ENCODE data around the gene SH2D3A.

Gene SH2D3A

GRCh38 chr19:6736917-6737283 lies 30.3 kb downstream of the SH2D3A start:
- DNase-seq, result no peak

DNA sequence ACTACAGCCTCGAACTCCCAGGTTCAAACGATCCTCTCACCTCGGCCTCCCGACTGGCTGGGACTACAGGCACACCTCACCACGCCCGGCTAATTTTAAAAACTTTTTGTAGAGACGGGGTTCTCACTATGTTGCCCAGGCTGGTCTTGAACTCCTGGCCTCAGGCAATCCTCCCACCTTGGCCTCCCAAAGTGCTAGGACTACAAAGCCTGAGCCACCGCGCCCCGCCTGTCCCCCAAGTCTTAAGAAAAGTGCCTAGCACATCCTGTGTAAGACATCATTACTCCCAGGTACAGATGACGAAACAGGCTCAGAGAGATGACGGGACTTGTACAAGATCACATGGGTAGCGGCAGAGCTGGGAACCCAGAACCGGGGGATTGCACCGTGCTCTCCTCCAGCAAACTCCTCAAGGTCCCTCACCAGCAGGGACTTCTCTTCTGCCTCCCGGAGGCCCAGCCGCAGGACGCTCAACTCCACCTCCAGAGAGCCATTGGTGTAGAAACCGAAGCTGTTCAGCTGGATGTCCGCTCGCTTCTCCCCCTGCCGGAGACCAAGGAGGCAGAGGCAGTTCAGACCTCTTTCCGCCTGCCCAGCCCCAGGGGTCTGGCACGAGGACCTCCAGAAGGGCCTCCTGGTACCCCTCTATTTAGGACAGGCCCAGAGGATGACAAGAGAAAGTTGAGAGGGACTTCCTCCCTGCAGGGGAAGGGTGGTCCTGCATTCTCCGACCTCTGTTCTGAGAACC lies 30.9 kb downstream of the SH2D3A start:
- DNase-seq, result peak; percentile 79

DNA sequence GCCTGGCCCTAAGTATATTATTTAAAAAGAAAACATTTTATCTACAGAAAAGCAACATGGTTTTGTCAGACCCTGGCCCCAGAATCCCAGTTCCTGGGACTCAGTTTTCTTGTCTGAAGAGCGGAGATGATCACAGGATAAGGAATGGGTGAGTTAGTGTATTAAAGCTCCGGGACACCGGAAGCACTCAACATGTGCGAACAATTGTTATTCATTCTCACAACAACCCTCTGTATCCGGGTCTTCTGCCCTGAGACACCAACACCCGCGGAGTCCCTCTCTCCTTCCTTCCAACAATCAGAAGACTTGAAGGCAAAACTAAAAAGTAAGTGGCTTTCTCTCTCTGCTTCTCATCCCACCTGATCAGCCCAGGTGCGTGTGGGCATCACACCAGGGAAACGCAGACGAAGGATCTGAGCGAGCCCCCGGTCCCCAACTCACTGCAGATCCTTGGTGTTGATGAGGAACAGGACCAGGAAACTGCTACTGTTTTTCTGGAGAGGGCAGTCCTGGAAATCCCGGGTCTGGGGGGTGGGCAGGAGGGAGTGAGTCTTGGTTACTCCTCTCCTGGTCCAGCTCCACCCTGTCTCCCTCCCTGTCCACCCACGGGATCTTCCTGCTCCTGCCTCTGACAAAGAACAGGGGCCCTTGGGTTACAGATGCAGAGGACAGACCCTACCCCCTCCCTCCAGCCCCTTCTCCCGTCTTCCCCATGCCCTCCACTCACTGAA lies 31.9 kb downstream of the SH2D3A start:
- DNase-seq, result no peak

DNA sequence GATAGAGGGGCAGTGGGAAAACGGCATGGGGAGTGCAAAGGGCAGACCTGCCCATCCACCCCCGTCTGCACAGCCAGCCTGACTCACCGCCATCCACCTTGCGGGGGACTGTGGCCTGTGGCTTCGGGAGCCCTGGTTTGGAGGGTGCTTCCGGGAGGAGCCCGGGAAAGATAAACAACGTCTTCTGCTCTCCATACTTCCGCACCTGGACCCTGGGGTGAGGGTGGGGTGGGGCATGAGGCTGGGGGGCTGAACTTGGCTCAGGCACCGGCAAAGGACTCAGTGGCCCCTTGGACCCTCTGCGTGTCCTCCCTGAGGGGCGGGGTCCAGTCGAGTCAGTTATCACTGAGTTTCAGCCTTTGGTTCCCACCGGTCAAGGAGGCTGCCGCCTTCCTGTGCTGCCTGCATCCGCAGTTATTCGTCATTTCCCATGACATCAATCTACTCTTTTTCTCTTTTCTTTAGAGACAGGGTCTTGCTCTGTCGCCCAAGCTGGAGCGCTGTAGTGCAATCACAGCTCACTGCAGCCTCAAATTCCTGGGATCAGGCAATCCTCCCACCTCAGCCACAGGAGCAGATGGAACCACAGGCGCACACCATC lies 33.0 kb downstream of the SH2D3A start:
- DNase-seq, result no peak

GRCh38 chr19:6733338-6734095 lies 33.7 kb downstream of the SH2D3A start:
- peak; percentile 53 for DNase-seq

DNA sequence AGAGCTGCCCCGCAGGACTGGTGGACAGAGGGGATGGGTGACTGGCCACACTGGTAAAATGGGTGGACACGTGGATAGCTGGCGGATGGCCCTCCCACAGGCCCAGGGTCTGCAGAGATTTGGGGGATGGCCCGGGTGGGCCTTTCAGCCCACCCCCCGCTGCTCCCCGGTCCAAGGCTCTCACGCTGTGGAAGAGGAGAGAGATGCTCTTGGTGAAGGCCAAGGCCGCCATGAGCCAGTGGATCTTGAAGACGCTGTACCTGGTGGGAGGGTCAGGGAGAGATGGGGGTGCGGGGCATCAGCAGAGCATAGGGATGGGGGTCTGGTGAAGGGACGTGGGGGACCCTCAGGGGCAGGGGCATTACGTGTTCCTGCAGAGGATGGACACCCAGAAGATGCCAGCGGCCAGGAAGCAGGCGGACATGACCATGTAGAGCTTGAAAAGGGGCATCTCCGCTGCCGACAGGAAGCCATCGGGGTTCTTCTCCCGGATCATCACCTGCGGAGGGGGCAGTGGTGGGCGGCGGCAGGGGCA lies 34.4 kb downstream of the SH2D3A start:
- DNase-seq, result no peak

GRCh38 chr19:6731822-6732221 lies 35.4 kb downstream of the SH2D3A start:
- DNase-seq, result no peak

GRCh38 chr19:6730941-6731670 lies 36.1 kb downstream of the SH2D3A start:
- DNase-seq, result no peak

DNA sequence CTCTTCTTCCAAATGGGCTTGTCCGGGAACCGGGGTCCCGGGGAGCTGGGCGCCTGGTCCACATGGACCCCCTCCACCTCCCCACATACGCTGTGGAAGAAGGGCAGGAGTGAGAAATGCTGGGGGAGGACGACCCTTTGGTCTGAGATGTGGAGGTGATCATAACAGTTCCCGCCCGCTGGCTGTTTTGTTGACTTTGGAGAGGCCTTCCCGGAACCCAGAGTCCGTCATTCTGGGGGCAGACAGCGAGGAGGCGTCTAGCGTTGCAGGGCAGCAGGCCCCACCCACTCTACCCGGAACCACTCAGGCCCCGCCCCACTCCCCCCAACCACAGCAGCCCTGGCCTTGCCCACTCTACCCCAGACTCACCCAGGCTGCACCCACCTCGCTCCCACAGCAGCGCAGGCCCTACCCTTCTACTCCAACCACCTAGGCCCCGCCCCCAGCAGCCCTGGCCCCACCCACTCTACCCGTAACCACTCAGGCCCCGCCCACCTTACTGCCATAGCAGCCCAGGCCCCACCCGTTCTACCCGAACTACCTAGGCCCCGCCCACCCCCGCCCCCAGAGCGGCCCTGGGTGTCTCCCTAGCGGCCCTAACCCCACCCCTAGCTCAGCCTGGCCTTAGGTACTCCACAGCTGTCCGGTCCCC lies 37.0 kb downstream of the SH2D3A start:
- DNase-seq, result peak; percentile 80

- no peak for DNase-seq
These were observed 37.6 kb downstream of the SH2D3A start for GRCh38 chr19:6729573-6730152.

- no peak for DNase-seq
These were observed 38.9 kb downstream of the SH2D3A start for GRCh38 chr19:6728346-6728745.

- no peak for DNase-seq
These were observed 41.6 kb downstream of the SH2D3A start for GRCh38 chr19:6725513-6726231.

DNA sequence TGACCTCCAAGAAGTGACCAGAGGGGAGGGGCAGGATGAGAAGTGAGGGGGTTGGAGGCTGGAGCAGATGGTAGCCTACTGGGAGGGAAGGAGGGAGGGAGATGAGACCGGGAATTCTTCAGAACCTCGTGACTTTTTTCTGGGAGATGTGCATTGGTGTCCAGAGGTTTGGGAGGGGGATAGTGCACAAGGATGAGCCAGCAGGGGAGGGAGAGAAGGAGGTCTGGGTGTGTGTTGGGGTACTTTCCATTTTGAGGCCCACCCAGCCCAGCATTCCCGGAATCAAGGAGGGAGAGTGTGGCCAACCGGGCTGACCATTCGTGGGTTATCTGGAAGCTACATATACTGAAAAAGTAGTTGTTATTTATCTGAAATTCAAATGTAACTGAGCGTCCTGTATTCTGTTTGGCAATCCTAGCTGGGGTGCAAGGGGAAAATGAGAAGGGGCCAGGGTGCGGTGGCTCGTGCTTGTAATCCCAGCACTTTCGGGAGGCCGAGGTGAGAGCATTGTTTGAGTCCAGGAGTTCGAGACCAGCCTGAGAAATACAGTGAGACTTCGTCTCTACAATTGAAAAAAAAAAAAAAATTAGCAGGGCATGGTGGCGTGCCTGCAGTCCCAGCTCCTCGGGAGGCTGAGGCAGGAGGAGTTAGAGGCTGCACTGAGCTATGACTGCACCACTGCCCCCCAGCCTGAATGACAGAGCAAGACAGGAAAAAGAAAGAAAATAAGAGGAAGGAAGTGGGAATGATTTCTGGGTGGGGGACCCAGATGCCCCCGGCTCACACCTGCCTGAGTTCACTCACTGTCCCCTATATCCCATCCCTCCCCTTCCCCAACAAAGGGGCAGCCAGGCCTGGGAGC lies 42.4 kb downstream of the SH2D3A start:
- DNase-seq, result no peak

DNA sequence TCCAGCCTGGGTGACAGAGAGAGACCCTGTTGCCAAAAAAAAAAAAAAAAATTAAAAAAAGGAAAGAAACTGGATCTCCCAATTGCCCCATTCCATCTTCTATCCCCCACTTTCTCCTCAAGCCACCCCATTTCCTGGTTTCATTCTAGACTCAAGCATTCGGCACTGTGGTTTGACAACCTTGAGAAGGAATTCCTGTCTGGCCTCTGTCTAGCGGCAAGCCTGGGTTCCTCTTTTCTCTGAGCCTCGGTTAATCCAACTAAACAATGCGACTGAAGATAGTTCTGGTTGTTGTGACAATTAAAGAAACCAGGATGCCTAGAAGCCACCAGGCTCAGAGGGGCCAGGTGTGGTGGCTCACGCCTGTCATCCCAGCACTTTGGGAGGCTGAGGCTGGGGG lies 43.5 kb downstream of the SH2D3A start:
- no peak for DNase-seq

- no peak for DNase-seq
These were observed 44.1 kb downstream of the SH2D3A start for GRCh38 chr19:6723108-6723618.

GRCh38 chr19:6721773-6722172 lies 45.5 kb downstream of the SH2D3A start:
- DNase-seq, result no peak

- DNase-seq, result no peak
These were observed 46.1 kb downstream of the SH2D3A start for GRCh38 chr19:6721138-6721474.

- DNase-seq, result no peak
These were observed 46.7 kb downstream of the SH2D3A start, which contains the start of gene C3 for GRCh38 chr19:6720369-6721137. Gene C3, minus strand, starts transcription at chr19:6720650. Its CDS starts 61 bp downstream, at chr19:6720589.

- DNase-seq, result no peak
These were observed 47.3 kb downstream of the SH2D3A start for GRCh38 chr19:6719992-6720368.

All from activated CD4-positive, alpha-beta T cell treated with anti-CD3 and anti-CD28 coated beads for 48 hours (primary cell).